ENCODE results near the gene SPAG6. TPM values are rescaled to one million over a fixed set of nuclear protein-coding genes. Genes with fewer than 3 reads are reported as not detected.
"Not testable (repeated sequence)": the region's sequence is repeated elsewhere in the genome, so short reads cannot be mapped to it uniquely, and the experiment has no call there.

SPAG6 gene
- under 1 TPM; 0.70 to 0.90 TPM for total RNA-seq

GRCh38 chr10:22345301-22346095 lies at the start of gene SPAG6:
TSS of gene SPAG6 (plus strand) at chr10:22345496. CDS start at chr10:22345612, 116 bp downstream.
- Mint-ChIP-seq H3K36me3 (ENCODE audit: low read depth) (peaks cover 9% of the 10 kb centered on the region), H3K27ac (peak within 1 kb of the TSS; percentile 15), H3K27me3 (ENCODE audit: low read depth) (peaks cover 59% of the 10 kb centered on the region), H3K4me3 (peak within 1 kb of the TSS; percentile 61), H3K4me1 (ENCODE audit: low read depth) (peaks cover 15% of the 10 kb centered on the region), H3K9me3 (ENCODE audit: insufficient read depth) (no peaks in the 10 kb centered on the region)
- CTCF ChIA-PET: interaction anchor here (1.0 kb wide), 1 partner anchor 27 kb away, joined by 3 read pairs; no protein-coding TSS in a partner anchor
- POLR2A ChIA-PET: interaction anchor here (1.4 kb wide), 1 partner anchor 91 kb away, joined by 7 read pairs; no protein-coding TSS in a partner anchor
- ATAC-seq: peak; percentile 51
- DNase-seq: peak; percentile 69

GRCh38 chr10:22301193-22301592 lies 44.1 kb upstream of the SPAG6 start:
- DNase-seq (no peak), ATAC-seq (no peak)
- Mint-ChIP-seq H3K4me1 (ENCODE audit: low read depth) (no peaks in the 10 kb centered on the region), H3K27me3 (ENCODE audit: low read depth) (peaks cover 13% of the 10 kb centered on the region), H3K4me3 (no peak overlapping the region), H3K27ac (no peak overlapping the region), H3K9me3 (ENCODE audit: insufficient read depth) (no peaks in the 10 kb centered on the region), H3K36me3 (ENCODE audit: low read depth) (no peaks in the 10 kb centered on the region)
- ChIA-PET CTCF (interaction anchor here (1.2 kb wide), 1 partner anchor 12 kb away, joined by 3 read pairs; no protein-coding TSS in a partner anchor), POLR2A (interaction anchor here (1.1 kb wide), 1 partner anchor 15 kb away, joined by 3 read pairs; the partner anchor contains the start of gene COMMD3)

GRCh38 chr10:22303461-22303860 lies 41.8 kb upstream of the SPAG6 start:
- no peak for DNase-seq
- no peak overlapping the region for H3K4me3 Mint-ChIP-seq
- no peaks in the 10 kb centered on the region for H3K4me1 Mint-ChIP-seq (ENCODE audit: low read depth)
- no peak for ATAC-seq
- H3K36me3 Mint-ChIP-seq (ENCODE audit: low read depth): no peaks in the 10 kb centered on the region
- ChIA-PET CTCF (no interaction called here), POLR2A (interaction anchor here (0.6 kb wide), 1 partner anchor 80 kb away, joined by 4 read pairs; no protein-coding TSS in a partner anchor)
- H3K27me3 Mint-ChIP-seq (ENCODE audit: low read depth): peaks cover 13% of the 10 kb centered on the region
- no peak overlapping the region for H3K27ac Mint-ChIP-seq
- no peaks in the 10 kb centered on the region for H3K9me3 Mint-ChIP-seq (ENCODE audit: insufficient read depth)

GRCh38 chr10:22305721-22306120 lies 39.6 kb upstream of the SPAG6 start:
- POLR2A ChIA-PET: interaction anchor here (0.7 kb wide), 1 partner anchor 46 kb away, joined by 3 read pairs; no protein-coding TSS in a partner anchor
- DNase-seq (no peak), ATAC-seq (no peak)
- Mint-ChIP-seq H3K4me3 (no peak overlapping the region), H3K36me3 (ENCODE audit: low read depth) (no peaks in the 10 kb centered on the region), H3K27me3 (ENCODE audit: low read depth) (peaks cover 13% of the 10 kb centered on the region), H3K9me3 (ENCODE audit: insufficient read depth) (no peaks in the 10 kb centered on the region), H3K4me1 (ENCODE audit: low read depth) (no peaks in the 10 kb centered on the region), H3K27ac (no peak overlapping the region)
- CTCF ChIA-PET: no interaction called here

- POLR2A ChIA-PET: no interaction called here
- CTCF ChIA-PET: no interaction called here
- Mint-ChIP-seq H3K4me3 (no peak overlapping the region), H3K27me3 (ENCODE audit: low read depth) (peaks cover 13% of the 10 kb centered on the region), H3K4me1 (ENCODE audit: low read depth) (no peaks in the 10 kb centered on the region), H3K36me3 (ENCODE audit: low read depth) (no peaks in the 10 kb centered on the region), H3K27ac (no peak overlapping the region), H3K9me3 (ENCODE audit: insufficient read depth) (no peaks in the 10 kb centered on the region)
- DNase-seq (peak; percentile 50), ATAC-seq (peak; percentile 76)
Measured at GRCh38 chr10:22308390-22308789, 36.9 kb upstream of the SPAG6 start.

GRCh38 chr10:22309180-22310000 lies 35.9 kb upstream of the SPAG6 start:
- POLR2A ChIA-PET: interaction anchor here (0.7 kb wide), 2 partner anchors 33 to 80 kb away, joined by 3 read pairs; no protein-coding TSS in a partner anchor

GRCh38 chr10:22310012-22310411 lies 35.3 kb upstream of the SPAG6 start:
- DNase-seq; H3K4me1 Mint-ChIP-seq (ENCODE audit: low read depth); H3K36me3 Mint-ChIP-seq (ENCODE audit: low read depth); ATAC-seq; H3K27ac Mint-ChIP-seq; H3K4me3 Mint-ChIP-seq; H3K9me3 Mint-ChIP-seq (ENCODE audit: insufficient read depth): not testable (repeated sequence)
- H3K27me3 Mint-ChIP-seq (ENCODE audit: low read depth): peaks cover 16% of the 10 kb centered on the region
- CTCF ChIA-PET: interaction anchor here (1.8 kb wide), 1 partner anchor 10 kb away, joined by 5 read pairs; no protein-coding TSS in a partner anchor
- POLR2A ChIA-PET: interaction anchor here (0.7 kb wide), 2 partner anchors 33 to 81 kb away, joined by 3 read pairs; no protein-coding TSS in a partner anchor

More at GRCh38 chr10:22309180-22310000, 35.9 kb upstream of the SPAG6 start:
- CTCF ChIA-PET: interaction anchor here (1.8 kb wide), 1 partner anchor 11 kb away, joined by 5 read pairs; no protein-coding TSS in a partner anchor
- DNase-seq (no peak), ATAC-seq (no peak)
- Mint-ChIP-seq H3K9me3 (ENCODE audit: insufficient read depth) (no peaks in the 10 kb centered on the region), H3K27me3 (ENCODE audit: low read depth) (peaks cover 13% of the 10 kb centered on the region), H3K27ac (no peak overlapping the region), H3K4me1 (ENCODE audit: low read depth) (no peaks in the 10 kb centered on the region), H3K36me3 (ENCODE audit: low read depth) (no peaks in the 10 kb centered on the region), H3K4me3 (no peak overlapping the region)

GRCh38 chr10:22310928-22311327 lies 34.4 kb upstream of the SPAG6 start:
- Mint-ChIP-seq H3K36me3 (ENCODE audit: low read depth) (no peaks in the 10 kb centered on the region), H3K9me3 (ENCODE audit: insufficient read depth) (no peaks in the 10 kb centered on the region), H3K4me3 (no peak overlapping the region), H3K4me1 (ENCODE audit: low read depth) (peaks cover 12% of the 10 kb centered on the region), H3K27me3 (ENCODE audit: low read depth) (peaks cover 14% of the 10 kb centered on the region), H3K27ac (no peak overlapping the region)
- CTCF ChIA-PET: interaction anchor here (1.8 kb wide), 1 partner anchor 9 kb away, joined by 5 read pairs; no protein-coding TSS in a partner anchor
- no peak for ATAC-seq
- no peak for DNase-seq
- POLR2A ChIA-PET: no interaction called here

GRCh38 chr10:22314852-22315251 lies 30.4 kb upstream of the SPAG6 start:
- Mint-ChIP-seq H3K4me3 (peak overlapping the region; percentile 83), H3K27ac (no peak overlapping the region), H3K9me3 (ENCODE audit: insufficient read depth) (no peaks in the 10 kb centered on the region), H3K36me3 (ENCODE audit: low read depth) (peaks cover 10% of the 10 kb centered on the region), H3K27me3 (ENCODE audit: low read depth) (peaks cover 10% of the 10 kb centered on the region), H3K4me1 (ENCODE audit: low read depth) (peaks cover 33% of the 10 kb centered on the region)
- no peak for ATAC-seq
- ChIA-PET CTCF (interaction anchor here (1.0 to 2.4 kb wide), 4 partner anchors 17 to 84 kb away, joined by 3 to 8 read pairs (median 4); no protein-coding TSS in a partner anchor), POLR2A (interaction anchor here (2.0 to 2.5 kb wide), 4 partner anchors 10 to 311 kb away, joined by 8 to 20 read pairs (median 14); partner anchors contain the start of gene DNAJC1)
- no peak for DNase-seq

GRCh38 chr10:22315455-22316285 lies 29.6 kb upstream of the SPAG6 start:
- H3K27me3 Mint-ChIP-seq (ENCODE audit: low read depth): peaks cover 14% of the 10 kb centered on the region
- H3K27ac Mint-ChIP-seq: peak overlapping the region; percentile 75
- peak overlapping the region; percentile 83 for H3K4me3 Mint-ChIP-seq
- peaks cover 36% of the 10 kb centered on the region for H3K4me1 Mint-ChIP-seq (ENCODE audit: low read depth)
- peaks cover 13% of the 10 kb centered on the region for H3K36me3 Mint-ChIP-seq (ENCODE audit: low read depth)
- H3K9me3 Mint-ChIP-seq (ENCODE audit: insufficient read depth): no peaks in the 10 kb centered on the region
- ATAC-seq (peak; percentile 35), DNase-seq (no peak)
- POLR2A ChIA-PET: interaction anchor here (0.6 to 2.5 kb wide), 13 partner anchors 8 to 951 kb away, joined by 3 to 20 read pairs (median 4); partner anchors contain the start of gene DNAJC1
- CTCF ChIA-PET: interaction anchor here (0.8 to 2.4 kb wide), 14 partner anchors 9 to 322 kb away, joined by 3 to 9 read pairs (median 3); partner anchors contain the start of gene DNAJC1

Data from activated CD8-positive, alpha-beta T cell treated with anti-CD3 and anti-CD28 coated beads, Interleukin-2, amount 10 ng/mL, durations not matched to agents 7 days and 5 days (primary cell).